Natural killer cell (primary cell): ENCODE measurements around the gene RAB4B. TPM values are rescaled to one million over a fixed set of nuclear protein-coding genes. Genes with fewer than 3 reads are reported as not detected.

Source experiments
- ATAC-seq, 3 donors: fragments of 150-1000 bp in 2 of 3; fragments of 200-7000 bp in 1 of 3; cut with Tn5 transposase; 1 replicate in 1 of 3; 2 replicates in 2 of 3; pipeline ENCODE4 v1.10.0; 2021; ENCODE audit warnings: mild to moderate bottlenecking in 2 of 3, moderate library complexity in 2 of 3
- DNase-seq, 2 donors: peaks; one replicate each; pipeline versions ENCODE4 v3.0.0 to v3.0.0-alpha.2; 2013 to 2021; ENCODE audit warnings: mixed read lengths in 1 of 2
- H3K27ac ChIP-seq: one replicate; pipeline ENCODE4 v1.5.1; 2013; ENCODE audit warnings: mild to moderate bottlenecking, low read length
- H3K27me3 ChIP-seq: one replicate; pipeline ENCODE4 v1.6.1; 2013; ENCODE audit warnings: low read length; ENCODE audit not compliant: control insufficient read depth, insufficient read depth
- H3K36me3 ChIP-seq: one replicate; pipeline ENCODE4 v1.6.1; 2013; ENCODE audit warnings: low read length; ENCODE audit not compliant: control insufficient read depth, insufficient read depth
- H3K4me1 ChIP-seq: one replicate; pipeline ENCODE4 v1.6.1; 2013; ENCODE audit warnings: low read length; ENCODE audit not compliant: control insufficient read depth, insufficient read depth
- H3K4me3 ChIP-seq: one replicate; pipeline ENCODE4 v1.5.1; 2013; ENCODE audit warnings: low read length
- H3K9me3 ChIP-seq: one replicate; pipeline ENCODE4 v1.6.1; 2013; ENCODE audit warnings: low read length; ENCODE audit not compliant: control insufficient read depth, insufficient read depth
- H3K27ac Mint-ChIP-seq, 2 donors: one replicate each; pipeline ENCODE4 v1.8.0; 2022; ENCODE audit warnings: mild to moderate bottlenecking in 2 of 2, mixed read lengths in 2 of 2, moderate library complexity in 1 of 2
- H3K27me3 Mint-ChIP-seq, 2 donors: one replicate each; pipeline ENCODE4 v1.8.0; 2022; ENCODE audit warnings: low read depth in 2 of 2, mixed read lengths in 2 of 2
- H3K36me3 Mint-ChIP-seq: one replicate; pipeline ENCODE4 v1.8.0; 2022; ENCODE audit warnings: mixed read lengths
- H3K4me1 Mint-ChIP-seq, 2 donors: one replicate each; pipeline ENCODE4 v1.8.0; 2022; ENCODE audit warnings: mixed read lengths in 2 of 2
- H3K4me3 Mint-ChIP-seq: one replicate; pipeline ENCODE4 v1.8.0; 2022; ENCODE audit warnings: mild to moderate bottlenecking, moderate library complexity, mixed read lengths
- H3K9me3 Mint-ChIP-seq, 2 donors: one replicate each; pipeline ENCODE4 v1.8.0; 2022; ENCODE audit warnings: mixed read lengths in 2 of 2
- WGBS: methylation state at CpG from one replicate; pipeline ENCODE4 v1.1.7; 2013; ENCODE audit warnings: missing lambda C conversion rate; ENCODE audit not compliant: insufficient coverage; 5-methylcytosine and 5-hydroxymethylcytosine counted together
- intact Hi-C: fragments of 100-400 bp; cut with micrococcal nuclease; formaldehyde crosslinking; loops from one replicate; pipeline ENCODE4 v1.14.2; 2022
- total RNA-seq, 4 donors: library from RNA; stranded (reverse); fragments of 120-200 nt in 1 of 4; gene quantifications; one replicate each; pipeline versions ENCODE4 v1.2.3 to v1.2.4, GENCODE V29; 2013 to 2022
- TF ChIP-seq, protein P1 (sequence below): fragments of 200-600 bp; IDR thresholded peaks from one replicate; pipeline ENCODE4 v1.8.0; 2022; ENCODE audit warnings: antibody characterized with exemption

Gene RAB4B
- total RNA-seq, 3 donors from 2014 or later (not counting 1 experiment from before 2014, with no cell fraction given) = 97.8 to 99.8 (median 98.6) TPM

DNA sequence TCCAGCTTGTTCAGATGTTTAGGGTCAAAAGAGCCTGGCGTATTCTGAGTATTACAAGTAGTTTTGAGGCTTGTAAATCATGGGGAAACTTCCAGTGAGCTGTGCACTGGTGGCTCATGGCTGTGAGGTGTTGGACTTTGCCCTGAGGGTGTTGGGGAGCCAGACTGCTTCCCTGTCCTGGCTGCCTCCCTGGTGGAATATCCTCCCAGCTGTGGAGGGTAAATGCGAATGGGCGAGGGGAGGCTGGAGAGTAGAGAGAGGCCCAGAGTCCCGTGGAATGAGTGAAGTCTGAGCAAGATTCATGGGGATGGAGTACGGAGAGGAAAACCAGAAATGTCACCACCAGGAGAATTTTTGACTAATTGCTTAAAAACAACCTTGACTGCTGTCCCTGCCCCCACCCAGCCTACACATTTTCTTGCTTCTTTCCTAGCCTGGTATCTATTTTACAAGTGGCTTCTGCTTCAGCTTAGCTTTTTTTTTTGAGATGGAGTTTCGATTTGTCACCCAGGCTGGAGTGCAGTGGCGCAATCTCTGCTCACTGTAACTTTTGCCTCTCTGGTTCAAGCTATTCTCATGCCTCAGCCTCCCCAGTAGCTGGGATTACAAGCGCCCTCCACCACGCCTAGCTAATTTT lies 23.3 kb upstream of the RAB4B start:
- Histone ChIP-seq H3K27ac (peak overlapping the region; percentile 17), H3K27me3 (no peaks in the 10 kb centered on the region), H3K9me3 (no peaks in the 10 kb centered on the region), H3K4me3 (no peak overlapping the region), H3K4me1 (peaks cover 66% of the 10 kb centered on the region), H3K36me3 (peaks cover 22% of the 10 kb centered on the region)
- H3K27ac Mint-ChIP-seq = peak overlapping the region; percentile 74 to 86
- H3K4me3 Mint-ChIP-seq = peak overlapping the region; percentile 69
- peaks cover 53 to 55% of the 10 kb centered on the region in 2 donors for H3K4me1 Mint-ChIP-seq
- intact Hi-C loops = no loop called here
- DNase-seq = peak in 1 of 2 donors; percentile 54
- no peaks in the 10 kb centered on the region for H3K9me3 Mint-ChIP-seq
- H3K27me3 Mint-ChIP-seq = no peaks in the 10 kb centered on the region
- no peak for ATAC-seq
- WGBS = 60% methylated on average over 9 of the region's 9 CpGs
- TF ChIP-seq, protein P1, sequence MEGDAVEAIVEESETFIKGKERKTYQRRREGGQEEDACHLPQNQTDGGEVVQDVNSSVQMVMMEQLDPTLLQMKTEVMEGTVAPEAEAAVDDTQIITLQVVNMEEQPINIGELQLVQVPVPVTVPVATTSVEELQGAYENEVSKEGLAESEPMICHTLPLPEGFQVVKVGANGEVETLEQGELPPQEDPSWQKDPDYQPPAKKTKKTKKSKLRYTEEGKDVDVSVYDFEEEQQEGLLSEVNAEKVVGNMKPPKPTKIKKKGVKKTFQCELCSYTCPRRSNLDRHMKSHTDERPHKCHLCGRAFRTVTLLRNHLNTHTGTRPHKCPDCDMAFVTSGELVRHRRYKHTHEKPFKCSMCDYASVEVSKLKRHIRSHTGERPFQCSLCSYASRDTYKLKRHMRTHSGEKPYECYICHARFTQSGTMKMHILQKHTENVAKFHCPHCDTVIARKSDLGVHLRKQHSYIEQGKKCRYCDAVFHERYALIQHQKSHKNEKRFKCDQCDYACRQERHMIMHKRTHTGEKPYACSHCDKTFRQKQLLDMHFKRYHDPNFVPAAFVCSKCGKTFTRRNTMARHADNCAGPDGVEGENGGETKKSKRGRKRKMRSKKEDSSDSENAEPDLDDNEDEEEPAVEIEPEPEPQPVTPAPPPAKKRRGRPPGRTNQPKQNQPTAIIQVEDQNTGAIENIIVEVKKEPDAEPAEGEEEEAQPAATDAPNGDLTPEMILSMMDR = no peak
- H3K36me3 Mint-ChIP-seq = peaks cover 4% of the 10 kb centered on the region

DNA sequence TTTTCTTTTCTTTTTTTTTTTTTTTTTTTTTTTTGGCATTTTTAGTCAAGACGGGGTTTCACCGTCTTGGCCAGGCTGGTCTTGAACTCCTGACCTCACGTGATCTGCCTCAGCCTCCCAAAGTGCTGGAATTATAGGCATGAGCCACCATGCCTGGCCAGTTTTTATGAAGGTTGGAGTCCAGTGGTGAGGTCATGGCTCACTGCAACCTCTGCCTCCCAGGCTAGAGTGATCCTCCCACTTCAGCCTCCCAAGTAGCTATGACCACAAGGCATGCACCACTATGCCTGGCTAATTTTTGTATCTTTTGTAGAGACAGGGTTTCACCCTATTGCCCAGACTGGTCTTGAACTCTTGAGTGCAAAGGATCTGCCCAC lies 22.8 kb upstream of the RAB4B start:
- DNase-seq (no peak), ATAC-seq (no peak)
- H3K4me1 Mint-ChIP-seq = peaks cover 48 to 50% of the 10 kb centered on the region in 2 donors
- H3K4me3 ChIP-seq = no peak overlapping the region
- peak overlapping the region; percentile 74 to 86 for H3K27ac Mint-ChIP-seq
- no peaks in the 10 kb centered on the region for H3K9me3 Mint-ChIP-seq
- H3K4me3 Mint-ChIP-seq = peak overlapping the region; percentile 13
- H3K27me3 ChIP-seq = no peaks in the 10 kb centered on the region
- peaks cover 61% of the 10 kb centered on the region for H3K4me1 ChIP-seq
- WGBS = 80% methylated on average over 3 of the region's 3 CpGs
- no peak overlapping the region for H3K27ac ChIP-seq
- no peaks in the 10 kb centered on the region for H3K27me3 Mint-ChIP-seq
- H3K36me3 Mint-ChIP-seq = peaks cover 9% of the 10 kb centered on the region
- H3K36me3 ChIP-seq = peaks cover 27% of the 10 kb centered on the region
- intact Hi-C loops = no loop called here
- TF ChIP-seq, protein P1 = no peak
- no peaks in the 10 kb centered on the region for H3K9me3 ChIP-seq

DNA sequence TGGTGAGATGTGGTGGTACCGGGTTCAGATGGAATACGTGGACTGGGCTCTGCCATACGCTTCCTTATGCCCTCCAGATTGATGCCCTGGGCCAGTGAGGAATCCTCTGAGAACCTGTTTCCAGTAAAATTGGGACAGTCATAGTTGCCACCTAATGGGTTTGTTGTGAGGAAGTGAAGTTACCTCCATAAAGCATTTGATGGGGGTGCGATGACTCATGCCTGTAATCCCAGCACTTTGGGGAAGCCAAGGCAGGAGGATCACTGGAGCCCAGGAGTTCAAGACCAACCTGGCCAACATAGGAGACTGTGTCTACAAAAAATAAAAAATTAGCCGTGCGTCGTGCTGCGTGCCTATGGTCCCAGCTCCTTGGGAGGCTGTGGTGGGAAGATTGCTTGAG lies 22.3 kb upstream of the RAB4B start:
- Histone ChIP-seq H3K36me3 (peaks cover 32% of the 10 kb centered on the region), H3K4me3 (no peak overlapping the region), H3K27ac (no peak overlapping the region), H3K27me3 (no peaks in the 10 kb centered on the region), H3K9me3 (no peaks in the 10 kb centered on the region), H3K4me1 (peaks cover 61% of the 10 kb centered on the region)
- intact Hi-C loops = no loop called here
- Mint-ChIP-seq H3K9me3 (no peaks in the 10 kb centered on the region), H3K36me3 (peaks cover 15% of the 10 kb centered on the region), H3K4me1 (peaks cover 46% of the 10 kb centered on the region in 2 donors), H3K27ac (peak overlapping the region; percentile 49 to 74), H3K27me3 (no peaks in the 10 kb centered on the region), H3K4me3 (no peak overlapping the region)
- WGBS = 93% methylated on average over 8 of the region's 8 CpGs
- TF ChIP-seq, protein P1 = no peak
- ATAC-seq = no peak
- DNase-seq = no peak
